BJ (cell line): ENCODE data around the gene SOCS7. TPM values are rescaled to one million over a fixed set of nuclear protein-coding genes. Genes with fewer than 3 reads are reported as not detected.

Experiments
- CTCF ChIA-PET: fragments of 350-600 bp; formaldehyde crosslinking; extraction: SDS; loops from one replicate; lab custom pipeline; 2021; ENCODE audit warnings: antibody characterized with exemption, inconsistent platforms; lab: Yijun Ruan, JAX
- POLR2A ChIA-PET: fragments of 300-600 bp; sonication (Branson Sonifier 250); formaldehyde crosslinking; extraction: SDS; loops from one replicate; lab custom pipeline; 2021; ENCODE audit warnings: antibody characterized with exemption; lab: Charles Lee
- DNase-seq: peaks from one replicate; pipeline ENCODE4 v3.0.0-alpha.2; 2011; ENCODE audit warnings: low read depth
- H3K27me3 ChIP-seq: 2 replicates; pipeline ENCODE4 v1.6.0; 2011; ENCODE audit warnings: low read length; ENCODE audit not compliant: control insufficient read depth, insufficient read depth
- H3K36me3 ChIP-seq: 2 replicates; pipeline ENCODE4 v1.5.1; 2011; ENCODE audit warnings: low read length; ENCODE audit not compliant: control insufficient read depth, insufficient read depth
- H3K4me3 ChIP-seq: 2 replicates; pipeline ENCODE4 v1.5.1; 2011; ENCODE audit warnings: low read depth, mild to moderate bottlenecking, control low read depth, low read length
- polyA plus RNA-seq: library from polyadenylated mRNA; depleted of rRNA; stranded (reverse); fragments of >200 nt; gene quantifications from 2 replicates; pipeline ENCODE4 v1.2.3, GENCODE V29; 2011
- TF ChIP-seq, protein P1 (sequence below): IDR thresholded peaks from 2 replicates; pipeline ENCODE4 v1.5.1; 2011; ENCODE audit warnings: low read depth, mild to moderate bottlenecking, control low read depth, inconsistent platforms, low read length, moderate library complexity; ENCODE audit not compliant: insufficient read depth

SOCS7 gene
- polyA plus RNA-seq, 1 experiment, result 9.2 TPM

DNA sequence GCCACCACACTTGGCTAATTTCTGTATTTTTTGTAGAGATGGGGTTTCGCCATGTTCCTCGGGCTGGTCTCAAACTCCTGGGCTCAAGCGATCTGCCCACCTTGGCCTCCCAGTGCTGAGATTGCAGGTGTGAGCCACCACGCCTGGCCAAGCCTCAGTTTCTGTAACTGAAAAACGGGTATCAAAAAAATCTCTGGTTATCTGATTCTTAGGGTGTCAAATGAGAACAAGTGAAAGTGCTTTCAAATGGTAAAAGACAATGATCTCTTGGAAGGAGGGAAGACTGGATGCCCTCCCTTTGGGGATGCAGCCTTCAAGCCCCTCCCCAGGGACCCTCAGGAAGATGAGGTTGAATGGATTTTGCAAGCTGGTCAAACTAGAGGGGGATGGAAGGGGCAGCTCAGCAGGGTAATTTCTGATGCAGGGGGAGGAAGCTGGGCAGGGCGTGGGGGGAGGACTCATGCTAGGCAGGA is 98.9 kb downstream of the SOCS7 start:
- POLR2A ChIA-PET, result interaction anchor here (0.6 to 2.4 kb wide), 2 partner anchors 14 to 749 kb away, joined by 3 to 15 read pairs; partner anchors contain the start of gene RPL19
- Histone ChIP-seq H3K36me3 (peaks cover 2% of the 10 kb centered on the region), H3K27me3 (no peaks in the 10 kb centered on the region), H3K4me3 (peak overlapping the region; percentile 43)
- DNase-seq, result no peak
- CTCF ChIA-PET, result interaction anchor here (0.5 to 3.5 kb wide), 6 partner anchors 11 to 285 kb away, joined by 3 to 14 read pairs (median 4); no protein-coding TSS in a partner anchor
- TF ChIP-seq, protein P1, sequence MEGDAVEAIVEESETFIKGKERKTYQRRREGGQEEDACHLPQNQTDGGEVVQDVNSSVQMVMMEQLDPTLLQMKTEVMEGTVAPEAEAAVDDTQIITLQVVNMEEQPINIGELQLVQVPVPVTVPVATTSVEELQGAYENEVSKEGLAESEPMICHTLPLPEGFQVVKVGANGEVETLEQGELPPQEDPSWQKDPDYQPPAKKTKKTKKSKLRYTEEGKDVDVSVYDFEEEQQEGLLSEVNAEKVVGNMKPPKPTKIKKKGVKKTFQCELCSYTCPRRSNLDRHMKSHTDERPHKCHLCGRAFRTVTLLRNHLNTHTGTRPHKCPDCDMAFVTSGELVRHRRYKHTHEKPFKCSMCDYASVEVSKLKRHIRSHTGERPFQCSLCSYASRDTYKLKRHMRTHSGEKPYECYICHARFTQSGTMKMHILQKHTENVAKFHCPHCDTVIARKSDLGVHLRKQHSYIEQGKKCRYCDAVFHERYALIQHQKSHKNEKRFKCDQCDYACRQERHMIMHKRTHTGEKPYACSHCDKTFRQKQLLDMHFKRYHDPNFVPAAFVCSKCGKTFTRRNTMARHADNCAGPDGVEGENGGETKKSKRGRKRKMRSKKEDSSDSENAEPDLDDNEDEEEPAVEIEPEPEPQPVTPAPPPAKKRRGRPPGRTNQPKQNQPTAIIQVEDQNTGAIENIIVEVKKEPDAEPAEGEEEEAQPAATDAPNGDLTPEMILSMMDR, result no peak

DNA sequence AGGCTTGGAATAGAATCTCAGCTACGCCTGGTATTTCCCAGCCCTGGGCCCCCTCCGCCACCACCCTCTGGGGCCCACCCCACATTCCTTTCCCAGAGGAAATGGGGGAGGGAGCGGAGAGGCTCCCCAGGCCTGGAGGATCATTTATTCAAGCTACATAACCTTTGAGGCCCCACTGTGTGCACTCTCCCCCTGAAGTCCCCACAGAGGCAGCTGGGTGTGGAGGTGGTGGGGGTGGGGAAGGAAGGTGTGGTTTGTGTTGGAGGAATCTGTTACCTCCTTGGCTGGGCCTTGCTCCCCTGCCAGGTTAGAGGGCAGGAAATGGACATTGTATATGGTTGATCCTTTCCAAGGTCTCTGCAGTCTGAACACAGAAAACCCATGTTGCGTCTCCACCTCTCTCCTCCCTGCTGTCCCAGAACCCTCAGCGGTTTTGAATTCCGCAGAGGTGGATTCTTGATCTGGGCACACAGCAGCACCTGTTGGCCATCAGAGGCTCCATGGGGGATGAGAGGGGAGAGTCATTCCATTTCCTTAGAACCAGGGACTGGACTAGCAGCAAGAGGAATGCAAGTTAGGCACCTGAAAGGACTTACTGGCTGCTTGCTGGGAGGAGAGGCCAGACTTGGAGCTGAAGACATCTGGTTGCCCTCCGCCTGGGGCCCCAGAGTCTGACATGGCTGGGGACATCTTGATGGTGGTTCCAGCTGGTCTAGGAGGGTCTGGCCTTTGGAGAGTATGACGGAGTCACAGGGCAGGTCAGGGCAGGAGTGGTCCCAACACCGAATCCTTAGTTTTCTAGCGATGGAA is 99.6 kb downstream of the SOCS7 start:
- Histone ChIP-seq H3K27me3 (no peaks in the 10 kb centered on the region), H3K36me3 (peaks cover 2% of the 10 kb centered on the region; the same call in 1 of the 2 replicates), H3K4me3 (peak overlapping the region; percentile 43)
- peak; percentile 56 for DNase-seq
- CTCF ChIA-PET, result interaction anchor here (0.5 to 3.5 kb wide), 14 partner anchors 10 to 1013 kb away, joined by 3 to 14 read pairs (median 3); partner anchors contain the start of gene ARHGAP23
- POLR2A ChIA-PET, result interaction anchor here (0.6 to 2.4 kb wide), 4 partner anchors 14 to 749 kb away, joined by 3 to 15 read pairs (median 4); partner anchors contain the start of gene RPL19
- TF ChIP-seq, protein P1, result no peak

DNA sequence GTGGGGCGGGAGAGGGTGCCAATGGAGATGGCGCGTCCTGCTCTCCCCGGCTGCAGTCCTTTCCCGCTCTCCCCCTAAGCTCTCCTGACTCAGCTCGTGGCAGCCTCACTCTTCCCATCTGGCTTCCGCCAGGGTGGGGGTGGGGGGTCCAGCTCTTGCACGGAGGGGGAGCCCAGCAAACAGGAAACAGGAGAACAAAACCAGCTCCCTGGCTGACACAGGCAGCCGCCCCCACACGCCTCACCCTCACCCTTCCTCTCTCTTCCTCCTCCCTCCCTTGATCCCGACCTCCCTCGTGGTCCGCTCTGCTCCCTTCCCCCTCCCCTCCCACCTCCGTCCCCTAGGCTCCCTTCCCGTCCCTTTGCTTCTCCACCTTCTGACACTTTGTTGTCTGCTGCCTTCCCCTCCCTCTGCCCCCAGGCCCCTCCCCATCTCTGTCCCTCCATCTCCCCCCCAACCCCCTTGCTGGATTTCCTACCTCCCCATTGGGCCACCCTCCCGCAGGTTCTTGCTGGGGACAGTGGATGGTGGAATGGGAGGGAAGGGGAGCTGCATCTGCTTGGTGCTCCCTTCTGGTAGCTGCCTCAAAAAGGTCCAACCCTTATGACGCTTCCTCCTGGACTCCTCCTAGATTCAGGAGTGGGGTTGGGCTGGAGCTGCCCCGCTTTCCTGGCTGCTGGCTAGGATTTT is 100.3 kb downstream of the SOCS7 start:
- peak; percentile 83 for DNase-seq
- POLR2A ChIA-PET, result interaction anchor here (0.6 to 2.4 kb wide), 7 partner anchors 13 to 135 kb away, joined by 3 to 15 read pairs (median 3); no protein-coding TSS in a partner anchor
- peak overlapping the region; percentile 43 for H3K4me3 ChIP-seq
- TF ChIP-seq, protein P1, result no peak
- no peaks in the 10 kb centered on the region for H3K27me3 ChIP-seq
- CTCF ChIA-PET, result interaction anchor here (0.6 to 3.5 kb wide), 9 partner anchors 12 to 1014 kb away, joined by 3 to 14 read pairs (median 3); partner anchors contain the start of gene ARHGAP23
- H3K36me3 ChIP-seq, result no peaks in the 10 kb centered on the region; the same call in 1 of the 2 replicates

DNA sequence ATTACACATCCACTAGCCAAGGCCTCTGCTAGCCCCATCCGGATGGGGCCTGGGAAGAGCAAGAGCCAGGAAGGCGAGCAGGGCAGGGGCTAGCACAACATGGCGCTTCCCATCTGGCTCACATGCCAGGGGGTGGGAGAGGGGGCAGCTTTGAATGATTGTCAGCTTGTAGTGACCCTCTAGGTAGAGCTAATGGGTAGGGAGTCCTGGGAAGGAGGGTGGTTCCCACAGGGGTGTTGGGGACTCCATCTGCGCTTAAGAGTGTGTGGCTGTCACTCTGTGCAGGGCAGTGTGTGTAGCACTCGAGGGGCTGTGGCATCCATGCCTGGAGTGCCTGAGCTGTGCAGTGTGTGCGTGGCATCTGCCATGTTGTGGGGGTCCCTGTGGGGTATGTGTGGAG is 101.1 kb downstream of the SOCS7 start:
- TF ChIP-seq, protein P1, result no peak
- H3K27me3 ChIP-seq, result no peaks in the 10 kb centered on the region
- DNase-seq, result no peak
- H3K4me3 ChIP-seq, result no peak overlapping the region
- peaks cover 1% of the 10 kb centered on the region for H3K36me3 ChIP-seq
- ChIA-PET CTCF (interaction anchor here (1.1 to 3.5 kb wide), 3 partner anchors 12 to 39 kb away, joined by 3 to 14 read pairs (median 4); no protein-coding TSS in a partner anchor), POLR2A (interaction anchor here (0.6 to 2.4 kb wide), 5 partner anchors 12 to 134 kb away, joined by 3 to 15 read pairs (median 3); no protein-coding TSS in a partner anchor)
